ENCODE results near the gene TGM2. TPM values are rescaled to one million over a fixed set of nuclear protein-coding genes. Genes with fewer than 3 reads are reported as not detected.
A peak's percentile ranks its signal among the peaks of the same experiment; 100 is the strongest.

Gene TGM2
- total and polyA plus RNA-seq, 4 donors = 12.9 to 63.3 (median 19.6) TPM

- H3K4me1 ChIP-seq (ENCODE audit: control insufficient read depth, insufficient read depth, low read length) = peaks cover 15% of the 10 kb centered on the region
- DNase-seq (ENCODE audit: low read depth in 4 of 6, low spot score in 6 of 6) = no peak
- WGBS (ENCODE audit: insufficient coverage) = 95% methylated on average over 4 of the region's 4 CpGs
- no peaks in the 10 kb centered on the region for H3K36me3 ChIP-seq (ENCODE audit: control insufficient read depth, insufficient read depth, low read length)
- no peaks in the 10 kb centered on the region for H3K27me3 ChIP-seq (ENCODE audit: control insufficient read depth, insufficient read depth, low read length)
- H3K4me3 ChIP-seq (ENCODE audit: low read depth, low read length) = no peak overlapping the region
- H3K27ac ChIP-seq (ENCODE audit: low read depth, low read length) = no peak overlapping the region
- no peaks in the 10 kb centered on the region for H3K9me3 ChIP-seq (ENCODE audit: control insufficient read depth, insufficient read depth, low read length)
Measured at GRCh38 chr20:38193586-38194105, 28.6 kb upstream of the TGM2 start.

- Histone ChIP-seq H3K36me3 (ENCODE audit: control insufficient read depth, insufficient read depth, low read length) (no peaks in the 10 kb centered on the region), H3K9me3 (ENCODE audit: control insufficient read depth, insufficient read depth, low read length) (no peaks in the 10 kb centered on the region), H3K4me1 (ENCODE audit: control insufficient read depth, insufficient read depth, low read length) (peaks cover 6% of the 10 kb centered on the region), H3K4me3 (ENCODE audit: low read depth, low read length) (no peak overlapping the region), H3K27ac (ENCODE audit: low read depth, low read length) (no peak overlapping the region), H3K27me3 (ENCODE audit: control insufficient read depth, insufficient read depth, low read length) (no peaks in the 10 kb centered on the region)
- WGBS (ENCODE audit: insufficient coverage) = 84% methylated on average over 8 of the region's 9 CpGs
- no peak for DNase-seq (ENCODE audit: low read depth in 4 of 6, low spot score in 6 of 6)
Measured at GRCh38 chr20:38192323-38192885, 27.3 kb upstream of the TGM2 start.

GRCh38 chr20:38191654-38192053, 26.6 kb upstream of the TGM2 start:
- 69% methylated on average over 4 of the region's 5 CpGs for WGBS (ENCODE audit: insufficient coverage)
- Histone ChIP-seq H3K4me1 (ENCODE audit: control insufficient read depth, insufficient read depth, low read length) (peaks cover 5% of the 10 kb centered on the region), H3K36me3 (ENCODE audit: control insufficient read depth, insufficient read depth, low read length) (no peaks in the 10 kb centered on the region), H3K9me3 (ENCODE audit: control insufficient read depth, insufficient read depth, low read length) (no peaks in the 10 kb centered on the region), H3K27ac (ENCODE audit: low read depth, low read length) (no peak overlapping the region), H3K4me3 (ENCODE audit: low read depth, low read length) (no peak overlapping the region), H3K27me3 (ENCODE audit: control insufficient read depth, insufficient read depth, low read length) (no peaks in the 10 kb centered on the region)
- no peak for DNase-seq (ENCODE audit: low read depth in 4 of 6, low spot score in 6 of 6)

GRCh38 chr20:38190936-38191371, 25.9 kb upstream of the TGM2 start:
- no peak overlapping the region for H3K4me3 ChIP-seq (ENCODE audit: low read depth, low read length)
- DNase-seq (ENCODE audit: low read depth in 4 of 6, low spot score in 6 of 6) = no peak
- 44% methylated on average over 2 of the region's 3 CpGs for WGBS (ENCODE audit: insufficient coverage)
- H3K27ac ChIP-seq (ENCODE audit: low read depth, low read length) = no peak overlapping the region
- no peaks in the 10 kb centered on the region for H3K36me3 ChIP-seq (ENCODE audit: control insufficient read depth, insufficient read depth, low read length)
- no peaks in the 10 kb centered on the region for H3K4me1 ChIP-seq (ENCODE audit: control insufficient read depth, insufficient read depth, low read length)
- H3K9me3 ChIP-seq (ENCODE audit: control insufficient read depth, insufficient read depth, low read length) = no peaks in the 10 kb centered on the region
- H3K27me3 ChIP-seq (ENCODE audit: control insufficient read depth, insufficient read depth, low read length) = no peaks in the 10 kb centered on the region

- Histone ChIP-seq H3K9me3 (ENCODE audit: control insufficient read depth, insufficient read depth, low read length) (no peaks in the 10 kb centered on the region), H3K27ac (ENCODE audit: low read depth, low read length) (no peak overlapping the region), H3K4me1 (ENCODE audit: control insufficient read depth, insufficient read depth, low read length) (no peaks in the 10 kb centered on the region), H3K4me3 (ENCODE audit: low read depth, low read length) (no peak overlapping the region), H3K36me3 (ENCODE audit: control insufficient read depth, insufficient read depth, low read length) (no peaks in the 10 kb centered on the region), H3K27me3 (ENCODE audit: control insufficient read depth, insufficient read depth, low read length) (no peaks in the 10 kb centered on the region)
- DNase-seq (ENCODE audit: low read depth in 4 of 6, low spot score in 6 of 6) = no peak
- WGBS (ENCODE audit: insufficient coverage) = 90% methylated on average over 4 of the region's 6 CpGs
Measured at GRCh38 chr20:38190166-38190565, 25.1 kb upstream of the TGM2 start.

GRCh38 chr20:38187517-38187916, 22.4 kb upstream of the TGM2 start:
- Histone ChIP-seq H3K36me3 (ENCODE audit: control insufficient read depth, insufficient read depth, low read length) (no peaks in the 10 kb centered on the region), H3K27me3 (ENCODE audit: control insufficient read depth, insufficient read depth, low read length) (no peaks in the 10 kb centered on the region), H3K9me3 (ENCODE audit: control insufficient read depth, insufficient read depth, low read length) (no peaks in the 10 kb centered on the region), H3K4me1 (ENCODE audit: control insufficient read depth, insufficient read depth, low read length) (no peaks in the 10 kb centered on the region), H3K27ac (ENCODE audit: low read depth, low read length) (no peak overlapping the region), H3K4me3 (ENCODE audit: low read depth, low read length) (no peak overlapping the region)
- peak in 1 of 6 donors; percentile 37 for DNase-seq (ENCODE audit: low read depth in 4 of 6, low spot score in 6 of 6)
- WGBS (ENCODE audit: insufficient coverage) = 58% methylated on average over 5 of the region's 5 CpGs

GRCh38 chr20:38186788-38187221, 21.7 kb upstream of the TGM2 start:
- no peaks in the 10 kb centered on the region for H3K4me1 ChIP-seq (ENCODE audit: control insufficient read depth, insufficient read depth, low read length)
- H3K27ac ChIP-seq (ENCODE audit: low read depth, low read length) = no peak overlapping the region
- H3K9me3 ChIP-seq (ENCODE audit: control insufficient read depth, insufficient read depth, low read length) = no peaks in the 10 kb centered on the region
- H3K27me3 ChIP-seq (ENCODE audit: control insufficient read depth, insufficient read depth, low read length) = no peaks in the 10 kb centered on the region
- no peak for DNase-seq (ENCODE audit: low read depth in 4 of 6, low spot score in 6 of 6)
- WGBS (ENCODE audit: insufficient coverage) = 80% methylated on average over 1 of the region's 5 CpGs
- H3K4me3 ChIP-seq (ENCODE audit: low read depth, low read length) = no peak overlapping the region
- no peaks in the 10 kb centered on the region for H3K36me3 ChIP-seq (ENCODE audit: control insufficient read depth, insufficient read depth, low read length)

GRCh38 chr20:38184101-38184500, 19.0 kb upstream of the TGM2 start:
- DNase-seq (ENCODE audit: low read depth in 4 of 6, low spot score in 6 of 6) = no peak
- Histone ChIP-seq H3K36me3 (ENCODE audit: control insufficient read depth, insufficient read depth, low read length) (no peaks in the 10 kb centered on the region), H3K9me3 (ENCODE audit: control insufficient read depth, insufficient read depth, low read length) (peaks cover 3% of the 10 kb centered on the region), H3K27ac (ENCODE audit: low read depth, low read length) (no peak overlapping the region), H3K4me1 (ENCODE audit: control insufficient read depth, insufficient read depth, low read length) (no peaks in the 10 kb centered on the region), H3K4me3 (ENCODE audit: low read depth, low read length) (no peak overlapping the region), H3K27me3 (ENCODE audit: control insufficient read depth, insufficient read depth, low read length) (no peaks in the 10 kb centered on the region)
- 82% methylated on average over 6 of the region's 8 CpGs for WGBS (ENCODE audit: insufficient coverage)

- DNase-seq (ENCODE audit: low read depth in 4 of 6, low spot score in 6 of 6) = no peak
- 93% methylated on average over 2 of the region's 3 CpGs for WGBS (ENCODE audit: insufficient coverage)
- Histone ChIP-seq H3K36me3 (ENCODE audit: control insufficient read depth, insufficient read depth, low read length) (no peaks in the 10 kb centered on the region), H3K4me1 (ENCODE audit: control insufficient read depth, insufficient read depth, low read length) (no peaks in the 10 kb centered on the region), H3K27ac (ENCODE audit: low read depth, low read length) (no peak overlapping the region), H3K4me3 (ENCODE audit: low read depth, low read length) (no peak overlapping the region), H3K9me3 (ENCODE audit: control insufficient read depth, insufficient read depth, low read length) (peaks cover 3% of the 10 kb centered on the region), H3K27me3 (ENCODE audit: control insufficient read depth, insufficient read depth, low read length) (no peaks in the 10 kb centered on the region)
Measured at GRCh38 chr20:38181971-38182370, 16.9 kb upstream of the TGM2 start.

GRCh38 chr20:38181207-38181801, 16.2 kb upstream of the TGM2 start:
- no peak for DNase-seq (ENCODE audit: low read depth in 4 of 6, low spot score in 6 of 6)
- Histone ChIP-seq H3K27me3 (ENCODE audit: control insufficient read depth, insufficient read depth, low read length) (no peaks in the 10 kb centered on the region), H3K36me3 (ENCODE audit: control insufficient read depth, insufficient read depth, low read length) (no peaks in the 10 kb centered on the region), H3K9me3 (ENCODE audit: control insufficient read depth, insufficient read depth, low read length) (peaks cover 3% of the 10 kb centered on the region), H3K4me3 (ENCODE audit: low read depth, low read length) (no peak overlapping the region), H3K4me1 (ENCODE audit: control insufficient read depth, insufficient read depth, low read length) (no peaks in the 10 kb centered on the region), H3K27ac (ENCODE audit: low read depth, low read length) (no peak overlapping the region)
- WGBS (ENCODE audit: insufficient coverage) = 91% methylated on average over 3 of the region's 7 CpGs
